SHP77 (cell line): Measurements from ENCODE around the gene TOMT.

Source experiments
- DNase-seq, 2 experiments: peaks; one replicate each; lab custom pipeline; 2025; lab: John Stamatoyannopoulos, UW

Gene TOMT

DNA sequence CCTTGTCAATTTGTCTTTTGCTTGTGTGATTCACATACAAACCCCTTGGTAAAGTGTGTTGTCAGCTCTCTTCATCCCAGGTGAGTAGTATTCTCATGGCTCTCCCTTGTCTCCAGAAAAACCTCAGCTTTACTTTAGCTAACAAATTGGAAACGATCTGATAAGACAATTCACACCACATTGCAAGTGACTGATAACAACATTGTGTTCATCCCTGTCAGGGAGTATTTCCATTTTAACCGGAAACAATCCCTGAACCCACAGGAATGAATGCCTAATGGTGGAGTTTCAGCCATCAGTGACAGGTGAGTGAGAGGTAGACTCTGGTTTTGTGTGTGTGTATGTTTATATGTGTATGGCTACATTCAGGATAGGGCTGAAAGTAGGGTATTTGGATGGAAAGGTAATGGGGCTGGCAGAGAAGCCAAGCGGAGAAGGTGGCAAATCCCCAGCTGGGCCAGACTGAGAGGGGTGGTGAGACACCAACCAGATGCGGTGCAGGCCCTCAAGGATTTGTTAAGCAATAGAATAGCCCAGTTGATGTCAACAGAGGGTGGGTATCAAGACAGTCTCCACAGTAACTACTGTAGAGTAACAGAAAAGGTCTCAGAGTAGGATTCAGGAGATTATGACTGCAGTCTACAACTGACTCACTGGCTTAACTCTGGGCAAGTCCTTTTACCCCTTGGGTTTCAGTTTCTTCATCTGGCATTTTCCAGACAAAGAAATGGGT, 17.5 kb upstream of the TOMT start:
- no peak for DNase-seq

DNA sequence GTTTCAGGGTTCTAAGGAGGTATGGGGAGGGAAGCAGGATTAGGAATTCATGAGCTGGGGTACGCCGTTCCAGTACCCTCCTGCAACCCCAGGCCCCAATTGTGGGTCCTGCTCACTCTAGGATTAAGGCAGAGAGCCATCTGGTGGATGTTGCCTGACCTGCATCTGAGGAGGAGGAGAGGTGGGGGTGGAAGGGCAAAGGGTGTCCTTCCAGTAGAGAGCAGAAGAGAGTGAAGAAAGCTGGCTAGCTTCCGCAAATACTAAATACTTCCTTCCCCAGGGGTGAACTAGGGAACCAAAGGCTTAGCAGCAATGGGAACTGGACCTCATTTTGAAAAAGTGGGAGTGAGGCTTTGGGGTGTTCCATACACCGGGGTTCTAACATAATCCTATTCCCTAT, 14.4 kb upstream of the TOMT start:
- peak; percentile 45 to 54 for DNase-seq

DNA sequence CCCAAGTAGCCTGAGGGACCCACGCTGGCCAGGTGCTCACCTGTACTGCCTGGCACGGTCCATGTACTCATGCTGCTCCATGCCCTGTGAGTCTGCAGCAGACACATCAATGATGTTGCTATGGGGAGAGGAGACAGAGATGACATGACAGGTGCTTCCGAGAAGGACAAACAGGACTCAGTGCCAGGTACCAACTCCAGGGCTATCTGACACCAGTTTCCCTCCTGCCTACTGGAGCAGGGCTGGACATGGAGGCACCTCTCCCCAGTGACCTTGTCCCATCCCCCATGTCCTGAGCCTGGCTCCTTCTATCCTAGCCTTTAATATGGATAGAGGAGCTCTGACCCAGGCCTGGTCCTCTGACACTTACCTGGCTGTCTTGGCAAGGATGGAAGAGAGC, 7.0 kb upstream of the TOMT start:
- DNase-seq: no peak

DNA sequence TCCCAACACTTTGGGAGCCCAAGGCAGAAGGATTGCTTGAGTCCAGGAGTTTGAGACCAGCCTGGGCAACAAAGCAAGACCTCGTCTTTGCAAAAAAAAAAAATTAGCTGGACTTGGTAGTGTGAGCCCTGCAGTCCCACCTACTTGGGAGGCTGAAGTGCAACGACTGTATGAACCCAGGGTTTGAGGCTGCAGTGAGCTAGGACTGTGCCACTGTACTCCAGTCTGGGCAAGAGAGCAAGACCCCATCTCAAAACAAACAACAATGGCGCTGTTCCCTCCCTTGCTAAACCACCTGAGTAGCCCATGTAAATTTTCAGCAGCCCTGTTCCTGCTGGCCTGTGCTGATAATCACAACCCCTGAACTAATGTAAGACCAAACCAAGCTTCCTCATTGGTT, 5.7 kb upstream of the TOMT start:
- no peak for DNase-seq

DNA sequence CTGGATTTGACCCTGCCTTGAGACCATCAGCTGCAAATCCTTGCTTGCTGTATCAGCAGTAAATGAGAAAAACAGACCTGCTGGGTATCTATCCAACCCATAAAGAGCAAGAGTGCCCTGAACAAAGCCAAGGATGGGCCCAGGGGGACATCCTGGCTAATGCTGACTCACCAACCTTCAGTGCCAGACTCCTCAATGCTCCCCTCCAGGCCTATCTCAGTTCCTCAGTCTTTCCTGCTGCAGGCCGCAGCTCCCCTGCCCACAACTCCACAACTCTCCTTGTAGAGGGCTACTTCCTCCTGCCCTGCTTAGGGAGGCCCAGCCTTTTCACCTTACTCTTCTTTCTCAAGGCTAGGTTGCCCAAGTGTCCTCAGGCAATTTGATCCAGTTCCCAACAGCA, 5.3 kb upstream of the TOMT start:
- no peak for DNase-seq

DNA sequence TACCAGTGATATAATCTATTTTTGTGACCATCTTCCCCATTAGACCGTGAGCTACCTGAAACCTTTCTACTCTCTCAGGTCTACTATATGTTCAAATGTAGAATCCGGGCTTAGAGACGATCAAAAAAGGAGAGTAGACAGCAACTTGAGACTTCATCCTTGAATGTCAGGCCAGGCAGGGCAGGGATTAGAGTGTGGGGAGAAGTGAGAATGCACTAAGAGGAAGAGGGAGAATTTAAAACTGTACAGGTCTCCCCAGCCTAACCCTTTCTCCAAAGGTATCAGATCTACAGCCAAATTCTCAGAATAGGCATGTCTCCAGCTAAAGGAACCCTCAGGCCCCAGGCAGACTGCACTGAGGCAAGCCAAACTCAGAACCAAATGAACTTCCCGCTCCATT, 3.6 kb upstream of the TOMT start:
- no peak for DNase-seq

DNA sequence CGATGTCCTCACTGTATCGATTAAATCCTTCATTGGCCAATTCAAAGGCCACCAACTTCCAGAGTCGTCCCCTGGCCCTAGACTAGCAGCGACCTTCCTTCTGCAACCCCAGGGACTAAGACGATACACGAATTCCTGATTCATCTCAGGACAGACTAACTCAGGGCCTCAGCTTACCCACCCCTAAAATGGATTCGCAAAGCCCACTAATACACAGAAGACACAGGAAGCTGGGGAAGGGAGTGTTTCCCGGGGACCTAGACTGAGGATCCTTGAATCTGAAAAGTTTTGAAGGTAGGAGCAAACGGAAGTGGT, 3.1 kb upstream of the TOMT start:
- DNase-seq: no peak

DNA sequence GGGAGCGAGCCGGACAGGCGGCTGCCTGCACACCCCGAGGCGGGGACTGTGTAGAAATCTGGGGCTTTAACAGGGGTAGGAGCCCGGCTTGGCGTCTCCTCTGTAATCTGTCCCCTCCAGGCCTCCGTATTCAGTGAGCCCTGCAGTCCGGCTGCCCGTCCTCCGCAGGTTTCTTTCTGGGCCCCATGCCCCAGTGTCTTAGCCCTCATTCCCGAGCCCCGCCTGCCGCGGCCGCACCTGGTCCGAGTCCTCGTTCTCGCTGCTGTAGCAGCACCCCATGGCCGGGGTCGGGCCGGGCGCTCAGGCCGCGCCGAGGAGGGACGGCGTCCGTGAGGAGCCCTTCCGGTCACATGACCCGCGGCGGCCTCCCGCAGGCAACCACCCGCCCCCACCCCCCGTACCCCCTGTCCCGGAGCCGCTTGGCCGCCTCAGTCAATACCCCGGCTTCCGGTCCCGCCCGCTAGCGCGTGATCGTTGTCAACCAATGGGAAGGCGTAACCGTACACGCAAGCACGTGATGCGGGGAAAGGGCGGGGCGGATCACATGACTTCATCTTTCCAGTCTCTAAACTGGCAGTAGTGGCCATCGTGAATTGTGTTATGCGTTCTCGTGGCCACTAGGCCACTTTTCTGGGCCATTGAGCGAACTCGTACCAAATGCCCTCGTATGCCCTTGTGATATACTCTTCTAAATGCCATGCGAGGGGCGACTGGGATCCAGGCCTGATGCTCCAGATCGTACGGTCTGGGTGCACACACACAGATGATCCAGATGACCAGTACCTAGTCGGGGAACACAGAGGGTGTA, 2.6 kb upstream of the TOMT start, which contains the start of gene LAMTOR1:
TSS of gene LAMTOR1 (minus strand) at position 352 of the 808 bp plus-strand sequence. CDS start at position 279, 73 bp downstream.
- peak; percentile 99 to 100 for DNase-seq

DNA sequence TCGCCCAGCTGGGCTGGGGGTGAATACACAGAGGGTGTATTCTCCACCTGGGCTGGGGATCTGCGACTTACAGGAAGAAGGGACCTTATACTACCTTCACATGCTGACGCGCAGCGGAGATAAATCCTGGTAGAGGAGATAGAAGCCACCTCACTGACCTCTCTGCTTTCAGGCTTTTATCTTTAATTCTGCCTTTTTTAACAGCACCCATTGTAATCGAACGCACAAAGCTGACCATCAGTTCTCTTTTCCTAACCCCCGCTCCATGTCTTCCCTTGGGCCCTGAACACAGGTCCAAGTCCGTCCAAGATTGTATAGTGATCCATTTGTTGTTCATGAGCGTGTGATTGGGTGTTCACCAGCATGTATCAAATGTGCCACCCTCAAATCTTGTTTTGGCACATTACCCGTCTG, 2.0 kb upstream of the TOMT start:
- DNase-seq: no peak

DNA sequence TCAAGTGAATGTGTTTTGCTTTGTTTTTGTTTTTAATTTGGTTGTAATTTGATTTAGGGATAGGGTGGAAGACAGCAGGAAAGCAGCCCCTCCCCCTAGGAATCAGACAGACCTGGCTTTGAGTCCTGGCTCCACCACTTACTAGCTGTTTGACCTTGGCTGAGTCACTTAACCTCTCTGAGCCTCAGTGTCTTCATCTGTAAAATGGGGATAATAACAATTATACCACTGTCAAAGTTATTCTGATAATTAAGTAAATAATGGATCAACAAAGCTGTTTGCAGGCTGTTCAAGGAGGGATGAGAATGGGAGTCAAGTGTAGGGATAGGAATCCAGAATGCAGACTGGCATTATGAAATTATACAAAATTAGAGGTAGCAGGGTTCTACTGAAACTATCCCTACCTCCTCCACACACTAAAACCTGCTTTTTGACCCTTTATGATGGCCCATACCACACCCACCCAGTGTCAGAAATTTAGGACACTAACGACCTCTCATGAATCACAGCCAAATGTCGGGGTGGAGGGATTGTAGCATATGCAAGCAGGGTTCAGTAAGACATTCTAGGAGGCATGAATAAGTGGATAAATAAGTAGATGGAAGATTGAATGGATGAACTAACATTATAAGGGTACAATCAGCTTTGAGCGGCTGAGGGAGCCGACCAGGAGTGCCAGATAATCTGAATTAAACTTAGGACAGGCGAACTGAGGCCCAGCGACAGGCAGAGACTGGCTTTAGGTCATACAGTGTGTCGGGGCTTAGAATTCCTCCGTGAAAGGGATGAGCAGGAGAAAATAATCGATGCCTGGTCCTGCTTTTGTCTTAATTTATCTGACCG, 5.8 kb downstream of the TOMT start:
- no peak for DNase-seq

DNA sequence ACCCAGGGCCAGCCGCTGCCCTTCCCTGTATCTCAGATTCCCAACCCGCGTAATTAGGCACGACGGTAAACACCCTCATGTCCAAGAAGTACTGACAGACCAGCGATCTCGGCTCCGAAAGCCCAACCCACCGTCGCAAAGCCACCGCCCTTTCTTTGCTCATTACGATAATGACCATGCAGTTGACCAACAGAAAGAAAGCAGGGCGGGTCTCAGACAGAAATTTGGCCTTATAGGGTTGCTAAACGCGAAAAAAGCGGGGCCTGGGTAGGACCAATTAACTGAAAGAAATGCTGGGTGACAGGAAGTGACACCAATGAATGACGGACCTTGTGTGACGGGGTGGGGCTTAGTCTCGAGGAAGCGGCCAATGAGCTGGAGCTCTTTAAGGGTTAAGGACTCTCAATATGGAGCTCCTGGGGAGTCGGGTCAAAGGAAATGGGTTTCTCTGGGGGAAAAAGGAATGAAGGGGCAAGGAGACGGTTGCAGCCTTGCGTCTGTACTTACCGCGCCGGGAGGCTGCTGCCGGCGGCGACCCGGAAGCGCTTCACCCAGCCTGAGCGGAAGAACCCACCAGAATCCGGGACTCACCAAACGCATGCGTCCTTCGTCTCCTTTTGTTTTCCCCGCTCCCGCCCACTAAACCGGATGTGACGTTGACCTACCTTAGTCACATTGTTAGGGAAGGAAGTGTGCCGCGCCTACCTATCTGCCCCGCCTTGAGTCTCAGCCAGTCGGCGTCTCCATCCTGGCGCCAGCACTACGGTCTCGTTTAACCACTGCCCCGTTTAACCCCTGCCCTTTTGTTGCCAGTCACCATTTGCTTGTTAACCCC, 6.6 kb downstream of the TOMT start, which contains the start of gene ANAPC15:
TSS of gene ANAPC15 (minus strand) at position 553 of the 835 bp plus-strand sequence. CDS start 1,419 bp downstream, outside the sequence.
- peak; percentile 100 for DNase-seq

DNA sequence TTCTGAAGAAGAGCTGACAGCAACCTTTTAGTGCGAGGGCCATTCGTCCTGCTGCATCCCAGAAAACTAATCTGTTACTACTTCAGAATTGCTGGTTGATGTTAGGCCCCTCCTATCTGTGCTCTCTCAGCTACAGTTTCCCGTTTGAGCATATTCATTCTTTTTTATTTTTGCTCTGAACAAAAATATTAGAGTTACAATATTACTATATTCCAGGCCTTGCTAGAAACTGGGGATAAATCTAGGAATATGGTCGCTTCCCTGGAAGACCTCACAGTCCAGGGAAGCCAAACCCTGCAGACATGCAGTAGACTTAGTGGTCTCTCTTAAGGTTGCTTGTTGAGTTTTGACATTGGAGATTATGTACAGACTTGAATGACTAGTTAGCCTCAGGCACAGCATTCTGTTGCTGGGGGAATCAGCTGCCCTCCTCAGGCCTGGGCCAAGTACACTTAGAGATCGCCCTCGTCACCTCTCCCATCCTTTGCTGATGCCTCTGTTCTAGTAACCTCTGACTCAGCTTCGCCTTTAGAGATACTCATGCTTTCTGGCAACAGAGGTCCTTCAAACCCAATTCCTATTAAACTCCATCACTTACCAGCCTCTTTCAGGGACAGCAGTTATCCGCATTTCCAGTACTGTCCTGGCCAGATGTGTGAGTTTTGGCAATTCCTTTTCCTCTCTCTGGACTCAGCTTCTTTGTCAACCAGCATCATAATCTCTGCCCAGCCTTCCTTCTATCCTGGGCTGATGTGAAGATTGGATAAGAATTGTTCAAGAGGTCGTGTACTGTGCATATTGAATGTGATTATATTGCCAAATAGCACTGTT, 7.5 kb downstream of the TOMT start:
- no peak for DNase-seq

DNA sequence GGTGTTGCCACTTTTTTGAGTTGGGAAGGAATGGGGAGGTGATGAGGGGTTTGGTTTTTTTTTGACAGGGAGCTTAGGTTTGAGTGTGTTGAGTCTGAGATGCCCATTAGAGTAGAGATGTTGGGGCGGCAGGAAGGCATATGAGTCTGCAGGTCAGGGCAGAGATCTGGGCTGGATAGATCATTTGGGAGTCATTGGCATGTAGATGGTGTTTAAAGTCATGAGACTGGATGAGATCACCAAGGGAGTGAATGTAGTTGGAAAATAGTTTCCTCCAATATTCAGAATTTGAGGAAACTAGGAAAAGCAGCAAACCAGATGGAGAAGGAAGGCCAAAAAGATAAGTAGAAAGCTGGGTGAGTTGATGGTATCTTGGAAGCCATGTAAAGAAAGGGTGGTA, 8.8 kb downstream of the TOMT start:
- DNase-seq: no peak

DNA sequence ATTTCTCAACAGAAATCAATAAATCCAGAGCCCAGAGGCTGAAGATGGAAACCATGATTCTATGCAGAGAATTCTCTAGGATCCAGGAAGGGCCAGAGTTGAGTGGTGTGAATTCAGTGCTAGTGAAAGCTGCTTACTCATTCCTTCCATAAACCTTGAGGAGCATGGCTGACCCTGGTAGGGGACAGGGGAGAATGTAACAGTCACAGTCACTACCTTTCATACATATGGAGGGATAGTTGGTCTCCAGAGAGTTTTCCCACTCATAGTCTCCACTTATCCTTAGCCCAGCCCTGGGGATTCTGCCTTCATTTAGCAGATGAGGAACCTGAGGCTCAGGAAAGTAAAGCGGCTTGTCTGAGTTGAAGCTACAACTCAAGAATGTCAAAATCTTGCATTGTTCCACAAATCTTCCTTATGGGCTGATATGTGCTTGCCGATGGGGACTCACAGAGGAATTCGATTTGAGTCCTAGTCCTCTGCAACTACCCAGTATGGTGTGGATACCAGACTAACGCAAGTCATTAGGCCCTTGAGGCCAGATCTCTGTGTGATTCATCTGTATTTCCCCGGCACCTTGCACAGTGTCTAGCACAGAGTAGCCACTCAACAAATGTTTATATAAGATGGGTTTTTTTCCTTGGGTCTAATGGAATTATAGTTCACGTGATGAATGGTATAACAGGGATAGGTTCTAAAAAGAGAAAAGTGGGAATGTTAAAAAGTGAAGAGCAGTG, 10.5 kb downstream of the TOMT start:
- no peak for DNase-seq

DNA sequence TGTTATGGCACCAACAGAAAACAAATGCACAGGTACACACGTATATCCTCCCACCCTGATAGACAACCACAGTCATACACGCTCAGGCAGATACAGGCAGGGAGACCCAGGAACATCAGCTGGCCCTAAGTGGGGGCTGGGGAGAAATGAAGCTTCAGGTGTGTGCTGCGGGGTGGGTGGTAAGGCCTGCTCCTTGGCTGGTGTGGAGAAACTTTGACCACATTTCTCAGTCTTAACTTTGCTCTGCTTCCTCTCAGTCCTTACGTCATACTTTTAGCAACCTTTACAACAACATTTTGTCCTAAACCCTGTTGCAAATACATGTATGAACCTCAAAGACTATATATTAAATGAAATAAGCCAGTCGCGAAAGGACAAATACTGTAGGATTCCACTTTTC, 13.5 kb downstream of the TOMT start:
- no peak for DNase-seq

DNA sequence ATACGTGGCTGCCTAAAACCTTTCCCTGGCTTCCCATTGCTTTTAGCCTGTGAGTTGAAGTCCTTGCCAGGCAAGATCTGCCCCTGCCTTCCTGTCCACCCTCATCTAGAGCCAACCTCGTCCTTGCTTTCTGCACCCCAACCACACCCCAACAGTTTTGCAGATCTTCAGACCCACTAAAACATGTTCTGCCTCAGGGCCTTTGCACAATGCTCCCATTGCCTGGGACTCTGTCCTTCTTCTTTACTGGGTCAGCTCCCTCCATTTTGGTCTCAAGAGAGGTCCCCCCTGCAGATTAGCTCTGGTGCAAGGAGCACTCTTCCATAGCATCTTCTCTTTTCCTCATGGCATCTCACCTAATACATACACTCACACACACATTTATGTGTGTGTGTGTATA, 15.2 kb downstream of the TOMT start:
- DNase-seq: no peak

DNA sequence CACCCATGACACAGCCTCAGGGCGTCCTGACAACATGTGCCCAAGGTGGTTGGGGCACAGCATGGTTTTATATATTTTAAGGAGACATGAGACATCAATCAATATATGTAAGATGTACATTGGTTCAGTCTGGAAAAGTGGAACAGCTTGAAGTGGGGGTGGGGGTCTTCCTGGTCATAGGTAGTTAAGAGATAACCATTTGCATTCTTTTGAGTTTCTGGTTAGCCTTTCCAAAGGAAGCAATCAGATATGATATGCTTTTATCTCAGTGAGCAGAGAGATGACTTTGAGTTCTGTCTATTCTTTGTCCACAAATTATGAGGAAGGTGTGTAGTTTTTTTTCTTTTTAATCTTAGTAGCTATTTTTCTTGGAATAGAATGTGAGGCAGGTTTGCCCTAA, 16.9 kb downstream of the TOMT start:
- DNase-seq: no peak

DNA sequence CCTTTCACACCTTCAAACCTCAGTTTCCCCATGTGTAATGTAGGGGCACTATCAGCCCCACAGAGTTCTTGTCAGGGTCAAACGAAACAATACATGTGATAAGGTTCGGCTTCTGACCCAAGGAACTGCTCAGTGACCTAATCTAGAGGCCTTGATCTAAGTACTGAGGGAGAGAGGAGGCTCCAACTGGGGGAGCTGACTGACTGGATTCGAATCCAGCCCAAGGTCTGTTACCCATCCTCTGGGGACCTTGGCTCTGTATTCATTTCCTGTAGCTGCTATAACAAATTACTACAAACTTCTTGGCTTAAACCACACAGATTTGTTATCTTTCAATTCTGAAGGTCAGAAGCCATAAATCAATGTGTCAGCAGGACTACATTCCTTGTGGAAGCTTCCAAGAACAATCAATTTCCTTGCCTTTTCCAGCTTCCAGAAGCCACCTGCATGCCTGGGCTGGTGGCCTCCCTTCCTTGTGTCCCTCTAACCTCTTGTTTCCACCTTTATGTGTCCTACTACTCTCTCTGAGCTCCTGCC, 17.5 kb downstream of the TOMT start:
- no peak for DNase-seq

DNA sequence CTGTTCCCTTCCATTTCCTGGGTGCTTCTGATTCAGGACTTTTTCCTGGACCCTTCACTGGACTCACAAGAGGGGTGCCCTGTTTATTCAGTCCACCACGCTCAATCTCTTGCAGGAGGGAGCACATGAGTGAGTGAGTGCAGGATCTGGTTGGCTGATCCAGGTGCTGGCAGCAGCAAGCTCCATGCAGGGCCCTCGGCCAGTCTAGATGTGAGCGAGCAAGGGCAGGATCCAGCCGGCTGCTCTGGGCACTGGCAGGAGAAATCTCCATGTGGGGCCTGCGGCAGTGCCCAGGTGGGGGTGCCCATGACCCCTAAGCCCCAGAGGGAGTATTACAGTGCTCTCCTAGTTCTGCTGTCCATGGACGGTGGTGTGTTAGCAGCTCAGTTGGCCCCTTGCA, 18.3 kb downstream of the TOMT start:
- no peak for DNase-seq

DNA sequence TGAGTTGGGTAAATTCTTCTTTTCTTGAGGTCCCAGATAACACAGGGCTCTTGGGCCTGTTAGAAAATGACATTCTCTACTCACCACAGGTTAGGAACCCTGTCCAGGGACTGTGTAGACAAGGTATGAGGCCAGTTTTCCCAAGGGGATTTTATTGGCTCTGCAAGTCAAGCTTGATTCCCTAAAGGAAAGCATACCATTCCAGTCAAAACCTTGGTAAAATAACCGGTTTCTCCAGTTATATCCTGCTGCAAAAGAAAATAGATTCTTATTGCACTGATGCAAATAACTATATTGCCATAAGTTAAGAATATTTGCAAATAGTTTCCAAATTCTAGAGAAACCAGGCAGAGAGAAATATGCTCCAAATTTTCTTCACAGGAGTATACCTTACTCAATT, 20.2 kb downstream of the TOMT start:
- no peak for DNase-seq
